GM12891 (cell line): Measurements from ENCODE around the gene SNTB2.

ENCODE experiments used
- DNase-seq: peaks from one replicate; pipeline ENCODE4 v3.0.0; 2011; ENCODE audit warnings: low spot score; ENCODE audit not compliant: insufficient read length
- FAIRE-seq: peaks from 2 replicates; lab custom pipeline; 2011; peaks lifted over from hg19 to GRCh38; lab: Jason Lieb, UNC
- PAX5 ChIP-seq: IDR thresholded peaks from 2 replicates; pipeline ENCODE4 v1.6.1; 2011; ENCODE audit warnings: low read length, moderate library complexity, mild to moderate bottlenecking; ENCODE audit not compliant: insufficient read depth, severe bottlenecking
- POLR2A ChIP-seq: IDR thresholded peaks from 2 replicates; pipeline ENCODE4 v1.6.1; 2011; ENCODE audit warnings: low read depth, low read length, control low read depth
- POLR2AphosphoS5 ChIP-seq: IDR thresholded peaks from 2 replicates; pipeline ENCODE4 v1.6.1; 2011; ENCODE audit warnings: low read depth, low read length, control low read depth
- POU2F2 ChIP-seq: IDR thresholded peaks from 2 replicates; pipeline ENCODE4 v1.6.1; 2011; ENCODE audit warnings: low read depth, mild to moderate bottlenecking, control low read depth, low read length, moderate library complexity
- SPI1 ChIP-seq: IDR thresholded peaks from 2 replicates; pipeline ENCODE4 v1.6.1; 2011; ENCODE audit warnings: low read depth, low read length, control low read depth
- TAF1 ChIP-seq: IDR thresholded peaks from 2 replicates; pipeline ENCODE4 v1.6.1; 2011; ENCODE audit warnings: low read depth, low read length, control low read depth

SNTB2 gene

DNA sequence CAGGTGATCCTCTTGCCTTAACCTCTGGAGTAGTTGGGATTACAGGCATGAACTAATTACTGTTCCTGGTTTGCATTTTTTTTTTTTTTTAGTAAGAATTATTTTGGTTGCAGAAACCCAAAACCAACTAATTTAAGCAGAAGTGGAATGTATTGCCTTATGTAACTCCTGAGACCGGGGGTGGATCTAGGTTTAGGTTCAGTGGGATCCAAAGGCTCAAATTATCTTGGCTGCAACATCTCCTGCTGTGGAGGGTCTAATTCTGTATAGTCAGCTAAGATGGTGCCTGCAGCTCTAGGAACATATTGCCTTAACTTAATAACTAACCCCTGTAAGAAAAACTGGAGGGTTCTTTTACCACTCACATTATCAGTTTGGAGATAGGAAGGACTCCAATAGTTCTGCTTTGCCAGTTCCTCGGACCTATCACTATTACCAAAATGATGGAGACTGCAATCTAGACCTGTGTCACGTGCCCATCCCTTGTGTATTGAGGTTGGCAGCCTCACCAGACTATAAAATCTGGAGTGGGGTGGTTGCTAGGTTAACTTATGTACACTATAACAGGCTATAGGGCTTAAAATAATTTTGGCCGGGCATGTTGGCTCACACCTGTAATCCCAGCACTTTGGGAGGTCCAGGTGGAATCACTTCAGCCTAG lies 8.5 kb downstream of the SNTB2 start:
- TF ChIP-seq POU2F2: no peak
- TF ChIP-seq PAX5: no peak
- no peak for TF ChIP-seq TAF1
- TF ChIP-seq POLR2AphosphoS5: no peak
- TF ChIP-seq POLR2A: no peak
- no peak for TF ChIP-seq SPI1
- DNase-seq: no peak
- FAIRE-seq: no peak

DNA sequence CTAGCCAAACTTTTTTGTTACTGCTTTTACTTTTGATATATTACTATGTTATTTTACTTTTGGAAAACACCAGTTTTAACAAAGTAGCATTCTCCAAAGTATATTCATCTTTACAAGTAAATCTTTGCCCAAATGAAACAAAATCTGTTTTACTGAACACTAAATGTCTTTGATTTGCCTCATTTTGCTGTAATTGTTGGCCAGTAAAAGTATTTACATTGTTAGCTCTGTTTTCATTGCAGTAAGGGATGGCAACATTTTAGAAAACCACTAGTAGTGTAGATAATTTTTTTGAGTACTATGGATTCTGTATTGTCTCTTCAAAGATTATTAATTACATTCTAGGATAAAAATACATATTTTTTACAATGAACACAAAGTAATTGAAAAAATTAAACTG lies 10.6 kb downstream of the SNTB2 start:
- no peak for DNase-seq
- FAIRE-seq: no peak
- TF ChIP-seq POLR2A (no peak), SPI1 (no peak), POU2F2 (no peak), TAF1 (no peak), PAX5 (no peak), POLR2AphosphoS5 (no peak)

DNA sequence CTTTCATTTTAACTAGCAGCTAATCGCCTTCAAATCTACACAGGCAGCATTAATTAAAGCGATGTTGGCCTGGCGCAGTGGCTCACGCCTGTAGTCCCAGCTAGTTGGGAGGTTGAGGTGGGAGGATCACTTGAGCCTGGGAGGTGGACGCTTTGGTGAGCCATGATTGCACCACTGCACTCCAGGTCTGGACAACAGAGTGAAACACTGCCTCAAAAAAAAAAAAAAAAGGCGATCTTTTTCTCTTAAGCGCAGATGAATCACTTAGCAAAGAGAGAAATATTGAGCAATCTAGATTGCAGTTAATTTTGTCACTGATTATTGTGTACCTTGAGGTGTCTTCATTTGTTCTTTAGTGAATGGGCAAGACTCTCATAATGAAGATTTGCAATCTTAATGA lies 12.4 kb downstream of the SNTB2 start:
- no peak for FAIRE-seq
- no peak for DNase-seq
- TF ChIP-seq SPI1: no peak
- TF ChIP-seq POLR2AphosphoS5: no peak
- TF ChIP-seq POLR2A: no peak
- TF ChIP-seq PAX5: no peak

DNA sequence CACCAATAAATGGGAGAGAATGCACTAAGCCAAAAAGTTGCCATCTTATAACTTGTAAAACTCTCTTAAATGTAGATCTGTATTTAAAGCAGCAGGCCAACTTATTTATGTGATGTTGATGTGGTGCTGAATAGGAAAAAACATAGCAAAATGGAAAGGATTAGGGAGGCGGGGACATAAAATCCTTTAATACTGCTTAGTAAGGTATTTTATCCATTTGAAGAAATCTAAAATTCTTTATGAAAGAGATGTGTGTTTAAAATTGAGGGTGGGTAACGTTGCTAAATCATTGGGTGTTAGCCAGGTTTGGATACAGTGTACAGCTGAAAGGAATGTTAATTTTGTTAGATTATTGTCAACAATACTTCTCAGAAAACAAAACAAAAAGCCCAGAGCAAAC lies 14.3 kb downstream of the SNTB2 start:
- no peak for TF ChIP-seq POLR2A
- TF ChIP-seq TAF1: no peak
- no peak for TF ChIP-seq POLR2AphosphoS5
- TF ChIP-seq POU2F2: no peak
- no peak for TF ChIP-seq SPI1
- no peak for TF ChIP-seq PAX5
- FAIRE-seq (no peak), DNase-seq (no peak)

DNA sequence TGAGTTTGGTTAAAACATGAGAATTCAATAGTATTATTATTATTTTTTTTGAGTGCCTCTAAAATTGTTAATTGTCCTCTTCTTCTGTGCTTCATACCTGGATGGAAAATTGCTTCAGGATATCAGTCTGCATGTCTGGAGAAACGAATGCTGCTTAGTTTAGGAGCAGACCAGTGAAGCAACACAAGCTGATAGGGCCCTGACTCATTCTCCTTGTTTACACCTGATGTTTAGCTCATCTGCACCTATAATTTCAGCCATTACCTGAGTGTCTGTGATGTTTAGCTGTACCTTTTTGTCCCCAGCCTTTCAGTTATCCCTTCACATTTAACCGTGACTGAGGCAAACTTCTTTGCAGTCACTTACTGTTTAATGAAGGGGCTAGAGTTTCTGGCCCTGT lies 14.8 kb downstream of the SNTB2 start:
- FAIRE-seq: no peak
- DNase-seq: no peak
- TF ChIP-seq POU2F2: no peak
- TF ChIP-seq POLR2A: no peak
- no peak for TF ChIP-seq POLR2AphosphoS5
- no peak for TF ChIP-seq PAX5
- TF ChIP-seq SPI1: no peak
- no peak for TF ChIP-seq TAF1

DNA sequence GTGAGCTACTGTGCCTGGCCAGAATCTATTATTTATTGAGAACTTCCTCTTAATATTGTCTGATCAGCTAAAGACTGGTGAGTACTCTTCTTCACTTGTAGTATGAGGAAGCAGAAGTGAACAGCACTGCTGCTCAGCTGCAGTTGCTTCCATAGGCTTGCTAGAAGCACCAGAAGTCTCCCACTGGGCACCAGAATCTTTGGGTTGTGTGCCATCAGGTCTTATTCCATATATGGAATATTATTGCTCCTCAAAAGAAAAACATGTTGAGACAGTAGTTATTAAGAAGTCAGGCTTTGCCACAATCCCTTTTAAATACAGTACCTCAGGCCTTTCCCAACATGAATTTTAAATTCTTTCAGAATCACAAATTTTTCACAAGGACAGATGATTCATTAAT lies 17.2 kb downstream of the SNTB2 start:
- DNase-seq (no peak), FAIRE-seq (no peak)
- TF ChIP-seq SPI1: peak; percentile 14; the same call in 1 of the 2 replicates
- no peak for TF ChIP-seq POLR2A

DNA sequence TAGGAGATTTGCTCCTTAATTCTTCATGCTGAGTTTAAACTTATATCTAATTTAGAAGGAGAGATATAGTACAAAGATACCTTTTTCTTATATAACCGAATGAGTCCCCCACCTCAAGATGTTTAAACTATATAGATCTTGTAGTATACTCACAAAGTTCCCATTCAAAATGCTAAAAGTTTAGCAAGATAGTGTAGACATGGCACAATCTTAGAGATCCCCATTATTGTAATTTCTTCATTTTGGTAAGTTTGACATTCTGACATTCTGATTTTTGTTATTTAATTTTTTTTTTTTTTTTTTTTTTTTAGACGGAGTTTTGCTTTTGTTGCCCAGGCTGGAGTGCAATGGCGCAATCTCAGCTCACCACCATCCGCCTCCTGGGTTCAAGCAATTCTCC lies 22.8 kb downstream of the SNTB2 start:
- FAIRE-seq: no peak
- DNase-seq: no peak
- TF ChIP-seq PAX5: no peak
- no peak for TF ChIP-seq POLR2AphosphoS5
- TF ChIP-seq SPI1: no peak
- TF ChIP-seq POLR2A: no peak
- no peak for TF ChIP-seq POU2F2
- TF ChIP-seq TAF1: no peak

DNA sequence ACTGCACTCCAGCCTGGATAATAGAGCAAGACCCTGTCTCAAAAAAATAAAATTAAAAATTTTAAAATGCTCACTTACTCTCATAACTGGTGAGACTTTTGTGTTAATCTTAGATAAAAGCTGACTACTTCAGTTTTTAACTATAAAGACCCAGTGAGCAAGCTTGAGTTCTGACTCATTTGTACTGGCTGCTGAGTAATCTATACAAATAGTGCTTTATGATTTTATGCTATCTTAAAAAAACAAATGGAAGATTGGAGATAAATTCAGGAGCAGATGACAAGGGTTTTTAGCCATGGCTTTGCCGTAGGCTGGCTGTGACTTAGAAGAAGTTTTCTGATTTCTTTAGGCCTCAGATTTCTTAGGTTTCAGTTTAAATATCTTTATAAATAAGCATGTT lies 30.5 kb downstream of the SNTB2 start:
- FAIRE-seq (no peak), DNase-seq (no peak)
- no peak for TF ChIP-seq POLR2A
- TF ChIP-seq POLR2AphosphoS5: no peak
- TF ChIP-seq POU2F2: no peak
- TF ChIP-seq PAX5: no peak
- no peak for TF ChIP-seq SPI1
- no peak for TF ChIP-seq TAF1

DNA sequence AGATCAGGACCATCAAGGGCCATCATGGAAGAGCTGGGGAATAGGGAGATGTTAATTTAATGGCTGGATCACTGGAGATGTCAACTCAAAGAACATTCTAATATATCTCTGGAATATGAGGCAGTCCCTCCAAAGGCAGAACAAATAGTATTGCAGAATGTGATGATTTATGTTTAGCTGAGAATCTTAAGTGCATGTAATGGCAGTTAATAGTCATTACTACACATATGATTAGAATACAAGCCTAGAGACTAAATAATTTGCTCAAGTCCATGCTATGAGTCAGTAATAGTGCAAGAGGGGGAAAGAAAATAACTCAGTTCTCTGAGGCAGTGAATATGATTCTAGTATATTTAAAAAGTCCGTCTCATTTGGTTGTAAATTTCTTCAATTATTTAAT lies 32.3 kb downstream of the SNTB2 start:
- DNase-seq (no peak), FAIRE-seq (no peak)
- TF ChIP-seq SPI1 (no peak), TAF1 (no peak), POLR2AphosphoS5 (no peak), POU2F2 (no peak), POLR2A (no peak), PAX5 (no peak)

DNA sequence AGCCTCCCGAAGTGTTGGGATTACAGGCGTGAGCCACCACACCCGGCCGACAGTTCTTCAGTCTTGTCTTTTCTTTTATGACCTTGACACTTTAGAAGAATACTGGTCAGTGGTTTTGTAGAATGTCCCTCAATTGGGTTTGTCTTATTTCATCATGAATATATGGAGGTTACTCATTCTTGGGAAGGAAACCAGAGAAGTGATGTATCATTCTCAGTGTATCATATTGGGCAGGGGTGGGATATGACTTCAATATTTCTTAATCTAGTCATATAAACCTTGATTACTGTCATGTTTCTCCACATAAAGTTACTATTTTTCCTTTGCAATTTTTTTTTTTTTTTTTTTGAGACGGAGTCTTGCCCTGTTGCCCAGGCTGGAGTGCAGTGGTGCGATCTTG lies 36.9 kb downstream of the SNTB2 start:
- DNase-seq (no peak), FAIRE-seq (no peak)
- no peak for TF ChIP-seq POLR2AphosphoS5
- no peak for TF ChIP-seq POU2F2
- TF ChIP-seq TAF1: no peak
- no peak for TF ChIP-seq POLR2A
